Dedifferentiated amniotic fluid mesenchymal stem cell (primary cell): ENCODE measurements around the gene XXYLT1.

Experiments used
- DNase-seq: peaks from one replicate; pipeline ENCODE4 v3.0.0-alpha.2; 2016; ENCODE audit errors: extremely low spot score

Gene XXYLT1

DNA sequence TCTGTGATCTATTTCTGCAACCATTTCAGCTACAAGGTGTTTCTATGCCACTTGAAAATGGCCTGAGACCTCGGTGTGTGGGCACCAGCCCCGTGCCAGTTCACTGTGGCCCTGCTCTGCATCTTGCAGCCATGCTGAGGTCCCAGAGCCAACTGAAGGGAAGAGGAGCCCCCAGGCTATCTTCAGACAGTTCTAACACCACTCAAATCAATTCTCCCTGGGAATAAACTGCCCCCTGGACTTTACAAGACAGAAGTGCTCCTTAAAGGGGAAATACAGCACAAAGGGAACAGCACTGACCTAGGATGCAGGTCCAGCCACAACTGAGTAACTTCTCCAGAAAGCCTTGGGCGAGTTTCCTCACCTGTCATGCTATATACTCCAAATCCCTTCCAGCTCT is 3.9 kb downstream of the XXYLT1 start:
- DNase-seq: no peak

DNA sequence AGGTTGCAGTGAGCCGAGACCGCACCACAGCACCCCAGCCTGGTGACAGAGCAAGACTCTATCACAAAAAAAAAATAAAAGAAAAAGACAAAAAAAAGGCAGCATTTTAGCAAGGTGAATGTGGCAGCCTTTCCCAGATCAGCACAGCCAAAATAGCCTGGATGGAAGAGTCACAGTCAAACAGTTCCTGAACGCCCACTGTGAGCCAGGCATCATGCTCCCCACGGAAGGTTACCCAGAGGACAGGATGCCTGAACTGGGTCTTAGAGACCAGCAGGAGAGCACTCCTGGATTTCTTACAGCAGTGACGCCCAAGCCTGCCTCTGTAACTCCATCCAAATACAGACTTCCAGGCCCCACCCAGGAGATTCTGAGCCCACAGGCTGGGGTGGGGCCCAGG is 4.5 kb downstream of the XXYLT1 start:
- no peak for DNase-seq

DNA sequence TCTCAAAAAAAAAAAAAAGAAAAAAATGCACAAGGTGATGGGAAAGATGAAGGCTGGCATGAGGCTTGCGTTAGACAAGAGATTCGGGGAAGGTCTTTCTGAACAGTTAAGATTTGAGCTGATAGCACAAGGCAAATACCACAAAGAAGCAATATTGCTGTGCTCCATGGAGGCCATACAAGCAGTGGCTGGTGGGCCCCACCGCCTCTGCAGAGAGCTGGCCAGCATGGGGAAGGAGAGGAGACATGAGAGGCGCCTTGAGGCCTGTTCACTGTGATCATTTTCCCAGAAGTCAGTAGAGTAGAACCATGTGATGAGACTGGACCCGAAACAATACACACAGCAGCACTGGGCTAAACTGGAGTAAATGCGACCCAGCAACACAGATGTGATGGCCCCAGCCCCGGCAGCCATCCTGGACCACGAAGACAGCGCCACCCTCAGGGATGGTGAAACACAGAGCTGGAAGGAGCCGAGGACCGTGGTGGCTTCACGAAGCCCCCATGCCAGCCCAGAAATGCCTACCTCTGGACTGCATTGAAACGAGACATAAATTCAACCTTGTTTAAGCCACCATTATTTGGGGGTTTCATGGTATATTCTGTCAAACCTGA is 5.5 kb downstream of the XXYLT1 start:
- no peak for DNase-seq

GRCh38 chr3:195263925-195264600 is 6.9 kb downstream of the XXYLT1 start:
- DNase-seq: no peak

GRCh38 chr3:195263193-195263924 is 7.6 kb downstream of the XXYLT1 start:
- DNase-seq: no peak

DNA sequence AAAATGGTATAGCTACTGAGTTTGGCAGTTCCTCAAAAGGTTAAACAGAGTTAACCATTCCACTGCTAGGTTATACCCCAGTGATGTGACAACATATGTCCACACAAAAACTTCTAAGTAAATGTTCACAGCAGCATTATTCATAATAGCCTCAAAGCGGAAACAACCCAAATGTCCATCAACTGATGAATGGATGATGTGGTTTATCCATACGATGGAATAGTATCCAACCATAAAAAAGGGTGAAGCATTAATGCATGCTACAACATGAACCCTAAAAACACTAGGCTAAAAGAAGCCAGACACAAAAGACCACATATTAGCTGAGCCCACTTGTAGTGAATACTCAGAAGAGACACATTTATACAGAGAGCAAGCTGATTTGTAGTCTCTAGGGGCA is 9.0 kb downstream of the XXYLT1 start:
- DNase-seq: no peak

- DNase-seq: no peak
Observed at GRCh38 chr3:195260280-195260905, 10.6 kb downstream of the XXYLT1 start.

DNA sequence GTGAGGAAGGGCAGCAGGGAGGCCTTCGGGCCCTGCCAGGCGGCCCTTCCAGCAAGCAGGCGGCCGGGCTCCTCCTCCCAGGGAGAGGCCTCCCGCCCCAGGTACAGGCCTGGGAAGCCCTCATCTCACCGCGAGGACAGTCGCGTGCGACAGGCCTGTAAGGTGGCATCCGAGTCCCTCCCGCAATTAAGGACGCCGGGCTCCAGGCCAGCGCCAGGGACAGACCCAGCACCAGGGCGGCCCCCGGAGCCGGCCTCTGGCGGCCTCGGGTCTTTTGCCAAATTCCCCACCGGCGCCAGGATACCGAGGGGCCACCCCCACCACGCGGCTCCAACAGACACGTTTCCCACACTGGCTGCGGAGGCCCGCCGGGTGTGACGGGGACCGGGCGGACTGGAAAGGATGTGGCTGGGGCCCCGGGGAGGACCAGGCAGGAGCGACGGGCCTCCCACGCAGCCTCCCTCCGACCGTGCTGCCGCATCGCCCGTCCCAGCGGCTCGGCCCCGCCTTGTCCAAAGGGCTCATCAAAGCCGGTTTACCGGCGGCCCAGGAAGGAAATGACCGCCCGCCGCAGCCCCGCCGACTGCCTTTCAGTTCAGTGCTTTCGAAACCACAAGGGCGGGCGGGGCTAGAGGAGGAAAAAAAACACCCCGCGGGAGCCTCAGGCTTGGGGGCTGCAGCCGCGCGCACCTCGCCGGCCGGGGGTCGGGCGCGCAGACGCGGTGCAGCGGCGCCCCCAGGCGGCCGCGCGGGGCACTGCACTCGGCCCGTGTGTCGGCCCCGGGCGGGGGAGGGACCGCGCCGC is 11.3 kb downstream of the XXYLT1 start:
- peak; percentile 93 for DNase-seq

DNA sequence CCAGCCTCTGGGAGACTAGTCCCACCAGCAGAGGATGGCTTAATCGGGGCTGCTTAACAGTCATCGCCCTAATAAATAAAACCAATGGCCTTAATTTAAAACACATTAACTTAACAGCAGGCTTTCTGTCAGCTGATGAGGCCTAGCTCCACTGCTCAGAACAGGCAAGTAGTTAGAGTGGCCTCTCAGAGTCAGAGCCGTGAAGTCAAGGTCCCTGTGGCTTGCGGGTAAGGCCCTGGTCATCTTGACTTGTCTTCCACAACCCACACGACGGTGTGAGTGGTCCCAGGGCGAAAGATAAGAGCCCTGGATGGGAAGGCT is 11.8 kb downstream of the XXYLT1 start:
- no peak for DNase-seq

DNA sequence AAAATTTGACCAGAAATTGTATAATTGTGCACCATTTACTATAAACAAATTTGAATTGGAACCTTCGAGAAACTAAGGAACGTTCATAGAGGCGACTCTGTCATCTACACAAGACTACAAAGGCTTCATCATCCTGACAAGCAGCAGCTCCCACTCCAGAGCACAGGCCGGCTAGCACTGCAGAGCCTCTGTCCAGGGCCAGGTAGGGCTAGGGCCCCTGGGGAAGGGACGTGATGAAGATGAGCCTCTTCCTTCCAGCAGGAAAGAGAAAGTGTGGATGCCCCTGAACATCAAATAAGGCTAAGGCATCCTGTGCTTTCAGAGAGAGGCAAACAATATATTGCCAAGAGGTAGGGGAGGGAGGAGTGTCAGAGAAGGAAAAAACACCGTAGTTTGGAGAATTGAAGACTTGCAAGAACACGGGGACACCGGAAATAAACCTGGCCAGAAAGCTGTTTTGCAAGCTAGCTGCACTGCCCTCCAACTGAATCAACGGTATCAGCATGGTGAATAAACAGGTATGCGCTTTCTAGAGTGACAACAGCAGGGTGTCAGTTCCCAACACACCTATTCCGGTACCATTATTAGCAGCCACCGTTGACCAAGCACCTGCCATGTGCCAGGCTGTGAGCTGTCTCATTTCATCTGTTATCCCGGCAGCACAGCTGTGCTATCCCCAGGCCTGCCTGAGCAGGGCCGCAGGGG is 12.4 kb downstream of the XXYLT1 start:
- DNase-seq: no peak

- DNase-seq: no peak
Observed at GRCh38 chr3:195257454-195258448, 13.2 kb downstream of the XXYLT1 start.

- no peak for DNase-seq
Observed at GRCh38 chr3:195256639-195257453, 14.1 kb downstream of the XXYLT1 start.

GRCh38 chr3:195255571-195256501 is 15.1 kb downstream of the XXYLT1 start:
- DNase-seq: no peak

DNA sequence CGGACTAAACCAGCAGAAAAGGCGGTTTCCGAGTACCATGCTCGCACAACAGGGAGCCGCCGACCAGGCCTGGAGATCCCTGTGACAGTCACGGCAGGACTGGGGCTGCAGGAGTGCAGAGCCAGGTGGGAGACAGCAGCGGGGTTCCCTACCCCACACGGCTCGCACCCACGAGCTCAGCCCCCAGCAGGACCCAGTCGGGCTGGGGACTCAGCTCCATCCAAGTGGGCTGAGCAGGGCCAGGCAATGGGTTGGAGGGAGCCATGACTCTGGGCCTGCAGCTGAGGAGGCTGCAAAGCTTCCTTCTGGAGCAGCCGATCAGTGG is 15.8 kb downstream of the XXYLT1 start:
- no peak for DNase-seq

DNA sequence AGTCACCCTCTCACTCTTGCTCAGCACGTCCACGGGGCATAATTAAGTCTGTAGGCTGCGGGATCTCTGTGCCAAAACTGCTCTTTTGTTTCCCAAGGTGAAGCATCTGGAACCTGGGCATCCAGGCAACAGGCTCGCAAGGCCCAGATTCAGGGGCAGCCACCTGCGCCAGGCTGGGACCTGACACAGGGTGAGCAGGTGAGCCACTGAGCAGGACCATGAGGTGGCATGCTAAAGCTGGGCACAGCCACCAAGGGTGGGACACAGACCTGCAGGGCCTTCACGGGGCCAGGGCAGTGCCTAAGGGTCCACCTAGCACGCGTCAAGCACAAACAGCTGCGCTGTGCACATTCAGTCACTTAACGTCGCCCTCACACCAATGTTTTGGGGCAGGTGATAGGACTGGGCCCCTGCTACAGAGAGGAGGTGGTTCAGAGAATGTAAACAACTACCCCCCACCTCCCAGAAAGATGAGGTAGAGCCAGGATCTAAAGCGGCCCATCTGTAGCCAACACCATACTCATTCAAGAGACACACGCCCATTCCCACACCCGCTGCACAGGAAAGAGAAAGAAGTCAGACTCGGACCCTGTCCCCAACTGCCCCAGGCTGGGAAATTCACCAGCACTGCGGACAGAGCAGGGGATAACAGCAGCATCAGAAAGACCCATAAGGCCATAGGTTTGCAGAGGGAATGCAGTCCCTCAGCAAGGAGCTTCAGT is 16.3 kb downstream of the XXYLT1 start:
- DNase-seq: no peak

GRCh38 chr3:195253923-195254432 is 17.0 kb downstream of the XXYLT1 start:
- no peak for DNase-seq

DNA sequence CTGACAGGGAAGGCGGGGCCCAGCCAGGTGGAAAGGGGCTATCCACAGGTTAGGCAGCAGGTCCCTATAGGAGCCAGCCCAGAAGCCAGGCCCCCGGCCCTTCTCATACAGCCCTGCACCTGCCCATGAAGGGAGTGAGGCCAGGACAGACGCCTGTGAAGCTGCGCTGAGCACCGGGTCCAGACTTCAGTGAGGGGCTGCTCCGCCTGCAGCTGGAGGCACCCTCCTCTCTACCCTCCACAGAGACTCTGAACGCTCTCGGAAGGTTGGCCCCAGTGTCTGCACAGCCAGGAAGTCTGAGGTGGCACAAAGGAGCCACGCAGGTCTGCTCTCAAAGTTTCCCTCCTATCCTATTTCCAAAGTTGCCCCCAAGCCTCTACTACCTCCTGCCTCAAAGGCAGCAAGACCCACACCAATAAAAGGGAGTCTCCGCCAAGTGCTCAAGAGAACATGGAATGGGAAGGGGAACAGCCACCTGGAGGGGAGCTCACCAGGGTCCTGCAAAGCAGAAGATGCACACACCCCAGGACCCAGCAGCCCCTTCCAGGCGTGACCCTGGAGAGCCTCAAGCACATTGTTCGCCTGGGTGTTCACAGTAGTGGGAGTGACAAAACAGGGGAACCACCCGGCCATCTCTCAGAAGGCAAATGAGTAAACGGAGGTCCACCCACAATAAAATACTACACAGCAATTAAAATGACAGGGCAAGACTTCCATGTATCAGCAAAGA is 19.5 kb downstream of the XXYLT1 start:
- DNase-seq: no peak
